HG03159 (cell line): ENCODE measurements around the gene CCDC28A.

Source experiments
- ATAC-seq: cut with Tn5 transposase; IDR thresholded peaks from one replicate; pipeline ENCODE4 v1.9.1; 2021; ENCODE audit warnings: mild to moderate bottlenecking, moderate library complexity; ENCODE audit not compliant: unreplicated experiment

Gene CCDC28A

DNA sequence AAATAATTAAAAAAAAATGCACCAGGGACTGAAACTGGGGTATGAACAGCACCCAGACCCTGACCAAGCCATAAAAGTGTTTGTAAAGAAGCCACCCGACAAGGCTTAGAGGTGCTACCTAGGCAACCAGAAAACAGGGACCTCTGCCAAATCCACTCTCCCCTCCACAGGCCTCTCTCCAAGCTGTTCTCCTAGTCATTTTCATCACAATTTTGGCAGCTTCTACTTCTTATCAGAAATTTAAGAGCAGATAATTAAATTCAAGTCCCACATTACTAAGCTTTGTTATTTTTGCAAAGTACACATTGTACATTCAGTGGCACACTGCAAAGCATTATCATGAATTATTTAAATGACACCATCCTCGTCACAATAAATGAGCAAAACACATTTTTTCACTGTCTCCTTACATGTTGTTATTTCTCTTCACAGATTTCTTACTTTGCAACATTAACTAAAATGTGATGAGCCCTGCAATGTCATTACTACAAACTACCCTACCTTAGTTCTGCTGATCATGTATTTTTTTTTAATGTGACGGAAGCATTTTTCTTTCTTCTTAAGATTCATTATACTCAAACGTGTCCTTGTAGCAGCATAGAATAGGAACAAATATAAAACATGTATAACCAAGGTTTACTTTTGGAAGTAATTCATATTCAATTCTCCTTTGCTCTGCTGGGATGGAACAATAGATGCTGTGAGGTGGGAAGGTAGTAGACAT lies 60.4 kb downstream of the CCDC28A start:
- ATAC-seq = no peak

DNA sequence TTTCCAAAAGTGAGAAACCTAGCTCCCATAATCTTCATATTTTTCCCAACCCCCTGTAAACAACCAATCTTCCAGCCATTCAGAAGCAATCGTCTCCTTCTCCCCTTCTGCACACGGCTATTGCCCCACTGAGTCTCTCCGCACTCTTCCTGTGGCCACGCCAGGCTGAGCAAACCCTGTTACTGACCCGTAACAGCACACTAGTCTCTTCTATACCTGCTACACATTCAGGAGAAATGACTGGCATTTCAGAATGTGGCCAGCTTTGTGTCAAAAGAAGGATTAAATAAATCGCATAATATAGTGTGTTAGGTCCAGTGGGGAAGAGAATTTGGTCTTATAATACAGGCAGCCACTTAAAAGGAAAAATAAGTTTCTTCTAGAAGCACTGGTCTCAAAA lies 63.7 kb downstream of the CCDC28A start:
- ATAC-seq = no peak
